ENCODE data around the gene MRPL44.
"Not testable (repeated sequence)": the region's sequence is repeated elsewhere in the genome, so short reads cannot be mapped to it uniquely, and the experiment has no call there.

Gene MRPL44

GRCh38 chr2:223936862-223937326 is 20.4 kb upstream of the MRPL44 start:
- DNase-seq (ENCODE audit: low read depth in 2 of 2), result no peak

- DNase-seq (ENCODE audit: low read depth in 2 of 2), result no peak
These were observed 19.7 kb upstream of the MRPL44 start for GRCh38 chr2:223937535-223937934.

DNA sequence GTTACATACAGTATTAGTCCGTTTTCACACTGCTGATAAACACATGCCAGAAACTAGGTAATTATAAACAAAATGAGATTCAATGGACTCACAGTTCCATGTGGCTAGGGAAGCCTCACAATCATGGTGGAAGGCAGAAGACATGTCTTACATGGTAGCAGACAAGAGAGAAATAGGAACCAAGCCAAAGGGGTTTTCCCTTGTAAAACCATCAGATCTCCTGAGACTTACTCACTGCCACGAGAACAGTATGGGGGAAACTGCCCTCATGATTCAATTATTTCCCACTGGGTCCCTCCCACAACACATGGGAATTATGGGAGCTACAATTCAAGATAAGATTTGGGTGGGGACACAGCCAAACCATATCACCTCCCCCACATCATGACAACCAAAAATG is 17.8 kb upstream of the MRPL44 start:
- not testable (repeated sequence) for DNase-seq (ENCODE audit: low read depth in 2 of 2)

- DNase-seq (ENCODE audit: low read depth in 2 of 2), result peak; percentile 51 to 78
These were observed 15.5 kb upstream of the MRPL44 start for GRCh38 chr2:223941579-223942277.

GRCh38 chr2:223943135-223943534 is 14.1 kb upstream of the MRPL44 start:
- DNase-seq (ENCODE audit: low read depth in 2 of 2), result no peak

GRCh38 chr2:223943561-223944008 is 13.7 kb upstream of the MRPL44 start:
- no peak for DNase-seq (ENCODE audit: low read depth in 2 of 2)

DNA sequence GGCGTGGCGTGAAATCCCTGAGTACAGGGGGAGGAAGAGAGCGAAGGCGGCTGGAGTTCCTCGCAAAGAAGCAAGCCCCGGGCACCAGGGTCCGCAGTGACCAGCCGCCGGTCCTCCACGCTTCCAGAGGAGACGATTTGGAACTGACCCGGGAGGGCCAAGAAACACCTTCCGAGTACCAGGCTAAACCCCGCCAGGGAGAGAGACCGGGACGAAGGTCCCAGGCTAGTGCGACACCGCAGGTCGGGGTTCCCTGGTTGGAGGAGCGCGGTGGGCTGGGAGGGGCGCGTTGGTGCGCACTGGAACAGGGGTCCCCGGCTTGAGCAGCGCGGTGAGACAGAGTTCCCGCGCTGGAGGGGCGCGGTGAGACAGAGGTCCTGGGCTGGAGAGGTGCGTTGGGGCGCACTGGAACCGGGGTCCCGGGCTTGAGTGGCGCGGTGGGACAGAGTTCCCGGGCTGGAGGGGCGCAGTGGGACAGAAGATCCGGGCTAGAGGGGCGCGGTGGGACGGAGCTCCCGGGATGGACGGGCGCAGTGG is 13.0 kb upstream of the MRPL44 start:
- DNase-seq (ENCODE audit: low read depth in 2 of 2), result no peak

DNA sequence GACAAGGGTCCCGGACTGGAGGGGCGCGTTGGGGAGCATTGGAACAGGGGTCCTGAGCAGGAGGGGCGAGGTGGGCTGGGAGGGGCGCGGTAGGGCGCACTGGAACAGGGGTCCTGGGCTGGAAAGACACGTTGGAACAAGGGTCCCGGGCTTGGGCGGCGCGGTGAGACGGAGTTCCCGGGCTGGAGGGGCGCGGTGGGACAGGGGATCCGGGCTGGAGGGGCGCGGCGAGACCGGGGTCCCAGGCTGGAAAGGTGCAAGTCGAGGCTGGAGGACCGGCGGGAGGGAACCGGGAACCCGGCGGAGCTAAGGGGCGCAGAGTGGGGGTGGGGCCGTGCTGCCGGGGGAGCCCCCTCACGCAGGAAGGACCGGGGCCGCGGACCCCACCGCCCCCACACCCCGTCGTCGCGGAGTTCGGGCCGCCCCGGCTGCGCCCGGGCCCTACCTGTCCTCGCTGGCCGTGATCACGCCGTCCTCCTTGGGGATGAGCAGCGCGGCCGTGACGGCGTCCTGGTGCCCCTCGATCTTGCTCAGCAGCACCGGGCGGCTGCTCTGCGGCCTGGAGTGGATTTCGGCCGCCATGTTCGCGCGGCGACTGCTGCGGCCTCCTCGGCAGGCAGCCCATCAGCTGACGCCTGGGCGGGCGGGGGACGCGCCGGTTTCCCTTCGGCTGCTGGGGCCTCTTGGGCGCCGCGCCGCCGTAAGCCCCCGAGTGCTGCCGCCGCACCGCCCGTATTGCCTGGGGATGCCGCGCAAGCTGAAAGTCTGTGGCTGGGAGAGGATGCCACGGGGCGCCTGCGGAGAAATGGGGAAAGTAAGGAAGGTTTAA is 12.3 kb upstream of the MRPL44 start, which contains the start of gene WDFY1:
WDFY1 (minus strand) TSS at position 633 of the 829 bp plus-strand sequence; CDS start at position 582, 51 bp downstream.
- DNase-seq (ENCODE audit: low read depth in 2 of 2), result peak; percentile 72 to 75

GRCh38 chr2:223945755-223946154 is 11.5 kb upstream of the MRPL44 start:
- DNase-seq (ENCODE audit: low read depth in 2 of 2), result no peak

DNA sequence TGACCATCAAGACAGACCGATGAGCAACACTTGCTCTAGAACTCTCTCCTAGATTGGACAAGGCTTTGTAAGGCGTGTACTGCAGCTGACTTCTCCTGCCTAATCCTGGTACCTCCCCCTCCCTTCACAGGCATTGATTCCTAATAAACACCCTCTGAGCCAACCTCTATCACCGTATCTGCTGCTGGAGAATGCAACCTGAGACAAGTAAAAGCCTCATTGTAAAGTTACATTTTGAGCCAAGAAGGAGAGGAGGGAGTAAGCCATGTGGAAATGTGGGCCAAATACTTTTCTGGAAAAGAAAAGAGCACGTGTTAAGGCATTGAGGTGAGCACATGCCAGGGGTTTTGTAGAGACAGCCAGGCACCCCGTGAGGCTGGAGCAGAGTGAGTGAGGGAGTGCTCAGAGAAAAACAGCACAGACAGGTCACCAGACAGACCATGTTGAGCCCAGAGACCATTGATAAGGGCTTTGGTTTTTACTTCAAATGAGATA is 9.5 kb upstream of the MRPL44 start:
- no peak for DNase-seq (ENCODE audit: low read depth in 2 of 2)

DNA sequence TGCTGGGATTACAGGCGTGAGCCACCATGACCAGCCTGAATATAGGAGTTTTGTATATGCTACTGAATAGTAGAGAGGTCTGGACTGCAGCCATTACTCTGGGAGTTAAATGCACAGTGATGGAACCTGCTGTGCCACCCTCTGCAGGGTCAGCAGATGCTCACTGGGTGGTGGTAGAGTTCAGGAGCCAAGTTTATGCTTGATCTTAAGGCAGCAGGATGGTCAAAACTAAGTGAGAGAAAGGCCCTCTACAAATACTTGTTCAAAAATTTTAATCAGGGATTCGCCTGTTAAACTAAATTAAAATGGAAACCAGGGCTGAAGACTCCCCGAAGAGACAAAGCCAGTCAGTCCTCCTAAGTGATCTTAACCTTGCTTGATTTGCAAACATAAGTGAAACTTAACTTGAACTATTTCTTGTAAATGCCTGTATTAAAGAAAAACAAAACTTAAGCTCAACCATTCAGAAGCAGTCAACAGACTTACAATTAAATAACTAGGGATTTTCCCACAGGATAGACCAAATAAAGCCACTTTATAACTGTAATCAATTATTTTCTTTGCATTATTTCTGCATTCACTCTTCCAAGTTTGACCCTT is 7.9 kb upstream of the MRPL44 start:
- DNase-seq (ENCODE audit: low read depth in 2 of 2), result no peak

GRCh38 chr2:223950448-223951347 is 6.6 kb upstream of the MRPL44 start:
- no peak for DNase-seq (ENCODE audit: low read depth in 2 of 2)

- no peak for DNase-seq (ENCODE audit: low read depth in 2 of 2)
These were observed 4.8 kb upstream of the MRPL44 start for GRCh38 chr2:223952280-223952968.

GRCh38 chr2:223954401-223954800 is 2.9 kb upstream of the MRPL44 start:
- no peak for DNase-seq (ENCODE audit: low read depth in 2 of 2)

DNA sequence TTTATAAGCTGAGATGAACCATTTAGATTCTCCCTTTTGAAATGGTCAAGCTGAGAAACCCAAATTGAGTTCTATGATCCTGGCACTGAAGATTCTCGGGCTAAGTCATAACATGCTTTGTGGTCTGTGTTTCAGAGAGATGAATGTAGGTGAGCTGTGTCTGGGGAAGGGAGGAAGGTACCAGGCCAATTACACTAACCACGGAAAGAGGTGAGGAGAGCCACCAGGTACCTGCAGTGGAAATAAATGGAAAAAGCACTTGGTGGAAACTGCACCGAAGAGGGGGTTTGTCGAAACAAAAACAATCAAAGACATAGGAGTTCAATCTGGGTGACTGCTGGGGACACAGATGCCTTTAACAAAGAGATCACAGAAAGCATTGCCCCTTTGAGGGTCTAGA is 963 bp upstream of the MRPL44 start:
- DNase-seq (ENCODE audit: low read depth in 2 of 2), result no peak

GRCh38 chr2:223959688-223960087 is 2.4 kb downstream of the MRPL44 start:
- DNase-seq (ENCODE audit: low read depth in 2 of 2), result no peak

- DNase-seq (ENCODE audit: low read depth in 2 of 2), result no peak
These were observed 10.7 kb downstream of the MRPL44 start for GRCh38 chr2:223967981-223968380.

DNA sequence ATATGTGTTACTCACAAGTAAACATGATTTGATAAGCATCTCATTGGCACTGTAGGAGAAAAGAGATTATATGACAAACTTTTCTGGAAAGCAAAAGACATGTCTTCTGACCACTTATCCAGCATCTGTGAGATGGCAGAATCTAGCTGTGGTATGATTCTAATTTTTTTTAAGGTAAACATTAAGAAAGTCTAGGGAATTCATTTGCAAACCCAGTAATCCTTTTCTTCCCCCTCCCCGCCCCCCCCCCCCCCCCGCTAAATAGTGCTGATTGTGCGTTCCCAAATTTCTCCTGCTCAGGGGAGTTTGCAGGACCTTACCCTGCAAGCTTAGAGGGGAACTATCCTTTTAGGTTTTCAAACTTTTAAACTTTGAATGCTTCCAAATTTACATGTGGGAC is 12.1 kb downstream of the MRPL44 start:
- no peak for DNase-seq (ENCODE audit: low read depth in 2 of 2)

DNA sequence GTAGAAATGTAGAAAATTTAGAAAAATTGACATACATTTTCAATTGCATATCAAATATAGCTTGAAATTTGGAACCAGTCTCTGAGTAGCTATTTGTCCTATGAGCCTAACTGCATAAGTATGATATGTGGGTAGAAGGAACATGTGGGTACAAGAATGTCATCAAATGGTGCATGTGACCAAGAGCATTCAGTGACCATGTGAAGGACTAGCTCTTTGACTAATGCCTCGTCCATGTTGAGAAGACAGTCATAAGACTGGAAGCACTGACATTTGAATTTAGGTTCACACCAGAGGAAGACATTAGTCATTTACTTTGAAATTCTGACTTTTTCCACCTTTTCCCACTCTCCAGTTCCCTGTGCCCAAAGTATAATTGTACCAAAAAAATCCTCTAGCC is 12.6 kb downstream of the MRPL44 start:
- no peak for DNase-seq (ENCODE audit: low read depth in 2 of 2)

Measured in stimulated activated CD4-positive, alpha-beta T cell treated with anti-CD3 and anti-CD28 coated beads, Interleukin-4, amount 100 ng/mL, for 48 hours (primary cell).